MM.1S (cell line): ENCODE results near the gene ZNF154.

Source experiments
- CTCF ChIP-seq: fragments of 300-600 bp; sonication (generic); IDR thresholded peaks from 2 replicates; pipeline ENCODE4 v1.5.1; 2016; ENCODE audit warnings: antibody characterized with exemption, low read length, mixed read lengths
- EZH2 ChIP-seq: fragments of 300-600 bp; sonication (generic); optimal IDR thresholded peaks from 2 replicates; pipeline ENCODE3; 2017; ENCODE audit warnings: low read depth, mild to moderate bottlenecking, antibody characterized with exemption, low read length, mixed read lengths

DNA sequence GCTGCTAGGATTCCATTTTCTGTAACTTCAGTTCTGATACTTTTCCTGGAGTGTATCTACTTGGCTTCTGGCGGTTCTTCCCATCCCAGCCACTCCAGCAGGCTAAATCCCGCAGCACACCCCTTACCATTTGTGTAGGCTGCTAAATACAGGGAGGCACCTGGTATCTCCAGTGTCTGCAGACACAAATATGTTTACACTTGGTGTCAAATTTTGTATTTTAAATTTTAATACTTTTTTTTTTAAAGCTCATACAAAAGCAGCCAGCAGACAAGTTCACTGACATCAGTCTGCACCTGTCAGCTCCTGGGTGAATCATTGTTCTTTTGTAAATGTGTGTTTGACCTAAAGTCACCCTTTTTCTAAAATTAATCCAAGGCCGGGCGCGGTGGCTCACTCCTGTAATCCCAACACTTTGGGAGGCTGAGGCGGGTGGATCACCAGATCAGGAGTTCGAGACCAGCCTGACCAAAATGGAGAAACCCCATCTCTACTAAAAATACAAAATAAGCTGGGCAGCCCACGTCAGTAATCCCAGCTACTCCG, 43.7 kb downstream of the ZNF154 start:
- no peak for TF ChIP-seq CTCF
- no peak for TF ChIP-seq EZH2
